Glomerular endothelial cell (primary cell): ENCODE results near the gene MRPL40. TPM values are rescaled to one million over a fixed set of nuclear protein-coding genes. Genes with fewer than 3 reads are reported as not detected.
"Not testable (repeated sequence)": the region's sequence is repeated elsewhere in the genome, so short reads cannot be mapped to it uniquely, and the experiment has no call there.

ENCODE experiments used
- DNase-seq: peaks from one replicate; pipeline ENCODE4 v3.0.0-alpha.2; 2011; ENCODE audit warnings: low read depth, low spot score; ENCODE audit errors: extremely low read depth
- total RNA-seq: library from RNA; depleted of rRNA; stranded (reverse); fragments of >200 nt; gene quantifications from 2 replicates; pipeline ENCODE4 v1.2.3, GENCODE V29; 2015

MRPL40 gene
- total RNA-seq, 1 donor from 2014 or later: 23.8 TPM

DNA sequence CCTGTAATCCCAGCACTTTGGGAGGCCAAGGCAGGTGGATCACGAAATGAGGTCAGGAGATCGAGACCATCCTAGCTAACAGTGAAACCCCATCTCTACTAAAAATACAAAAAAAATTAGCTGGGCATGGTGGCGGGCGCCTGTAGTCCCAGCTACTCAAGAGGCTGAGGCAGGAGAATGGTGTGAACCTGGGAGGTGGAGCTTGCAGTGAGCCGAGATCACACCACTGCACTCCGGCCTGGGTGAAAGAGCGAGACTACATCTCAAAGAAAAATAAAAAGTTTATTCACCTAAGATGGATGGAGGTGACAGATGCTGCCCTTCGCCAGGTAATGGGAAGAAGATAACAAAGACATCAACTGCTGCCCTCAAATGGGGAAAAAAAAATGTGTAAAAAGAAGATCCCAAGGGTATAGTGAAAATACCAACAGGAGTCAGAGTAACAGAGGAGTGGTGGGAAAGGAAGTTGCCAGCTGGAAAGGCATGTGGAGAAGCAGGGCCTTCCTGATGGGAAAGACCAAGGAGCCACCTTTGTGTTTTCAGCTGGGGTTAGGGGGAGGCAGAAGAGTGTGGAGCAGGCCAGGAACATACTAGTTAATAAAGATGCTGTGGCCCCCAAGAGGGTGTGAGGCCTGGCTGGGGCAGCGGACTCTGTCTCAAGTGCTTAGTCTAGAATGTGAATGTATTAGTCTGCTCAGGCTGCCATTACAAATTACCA lies 4.3 kb downstream of the MRPL40 start:
- DNase-seq: not testable (repeated sequence)

DNA sequence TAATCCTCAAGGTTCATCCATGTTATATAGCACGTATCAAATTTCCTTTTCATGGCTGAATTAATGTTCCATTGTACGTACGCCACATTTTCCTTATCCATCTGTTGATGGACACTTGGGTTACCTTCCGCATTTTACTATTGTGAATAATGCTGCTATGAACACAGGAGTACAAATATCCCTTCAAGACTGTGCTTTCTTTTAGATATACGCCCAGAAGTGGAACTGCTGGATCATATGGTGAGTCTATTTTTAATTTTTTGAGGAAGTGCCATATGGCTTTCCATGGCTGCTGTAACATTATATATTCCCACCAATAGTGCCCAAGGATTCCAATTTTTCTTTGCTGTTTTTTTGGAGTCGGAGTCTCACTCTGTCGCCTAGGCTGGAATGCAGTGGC lies 6.0 kb downstream of the MRPL40 start:
- no peak for DNase-seq

DNA sequence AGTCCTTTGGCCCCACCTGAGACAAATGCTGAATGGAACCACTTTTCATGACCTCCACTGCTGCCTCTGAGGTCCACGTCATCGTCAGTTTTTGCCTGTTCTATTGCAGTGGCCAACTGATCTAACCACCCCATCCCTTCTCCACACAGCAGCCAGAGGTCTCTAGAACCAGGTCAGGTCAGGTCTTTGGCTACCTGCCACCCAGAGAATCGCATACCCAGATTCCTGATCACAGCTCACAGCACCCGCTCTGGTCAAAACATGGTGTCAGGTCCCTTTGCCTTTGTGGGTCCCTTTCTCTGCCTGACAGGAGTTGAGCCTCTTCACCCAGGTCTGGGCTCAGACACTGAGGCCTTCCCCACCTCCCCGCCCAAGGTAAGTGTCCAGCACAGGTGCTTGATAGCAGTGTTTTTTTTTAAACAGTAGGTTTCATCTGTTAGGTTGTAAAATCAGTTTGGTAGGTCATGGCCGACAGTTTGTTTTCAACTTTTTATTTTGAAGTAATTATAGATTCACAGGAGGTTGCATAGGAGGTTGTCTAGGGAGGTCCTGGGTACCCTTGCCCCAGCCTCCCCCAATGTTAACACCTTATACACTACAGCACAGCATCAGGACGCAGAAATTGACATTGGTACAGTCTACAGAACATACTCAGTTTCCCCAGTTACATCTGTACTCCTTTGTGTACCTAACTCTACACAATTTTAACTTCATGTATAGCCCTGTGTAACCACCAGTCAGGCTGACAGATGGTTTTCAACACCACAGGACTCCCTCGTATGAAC lies 8.3 kb downstream of the MRPL40 start:
- no peak for DNase-seq

DNA sequence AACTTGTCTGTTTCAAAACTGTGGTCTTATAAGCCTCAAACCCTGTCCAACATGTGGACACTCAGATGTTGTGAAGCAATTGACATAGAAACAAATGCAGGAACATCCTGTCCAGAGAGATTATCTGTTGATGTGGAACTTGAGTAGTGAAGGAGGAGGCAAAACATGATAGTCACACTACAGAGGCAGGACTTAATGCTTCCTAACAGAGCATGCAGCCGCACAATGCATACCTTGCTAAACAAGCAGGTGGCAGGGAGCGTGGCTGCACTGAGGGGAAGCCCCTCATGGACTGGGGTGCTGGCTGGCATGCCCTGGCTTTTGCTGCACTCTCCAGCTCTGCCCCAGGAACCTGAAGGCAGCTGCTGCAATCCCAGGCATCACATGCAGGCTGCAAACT lies 9.8 kb downstream of the MRPL40 start:
- no peak for DNase-seq

DNA sequence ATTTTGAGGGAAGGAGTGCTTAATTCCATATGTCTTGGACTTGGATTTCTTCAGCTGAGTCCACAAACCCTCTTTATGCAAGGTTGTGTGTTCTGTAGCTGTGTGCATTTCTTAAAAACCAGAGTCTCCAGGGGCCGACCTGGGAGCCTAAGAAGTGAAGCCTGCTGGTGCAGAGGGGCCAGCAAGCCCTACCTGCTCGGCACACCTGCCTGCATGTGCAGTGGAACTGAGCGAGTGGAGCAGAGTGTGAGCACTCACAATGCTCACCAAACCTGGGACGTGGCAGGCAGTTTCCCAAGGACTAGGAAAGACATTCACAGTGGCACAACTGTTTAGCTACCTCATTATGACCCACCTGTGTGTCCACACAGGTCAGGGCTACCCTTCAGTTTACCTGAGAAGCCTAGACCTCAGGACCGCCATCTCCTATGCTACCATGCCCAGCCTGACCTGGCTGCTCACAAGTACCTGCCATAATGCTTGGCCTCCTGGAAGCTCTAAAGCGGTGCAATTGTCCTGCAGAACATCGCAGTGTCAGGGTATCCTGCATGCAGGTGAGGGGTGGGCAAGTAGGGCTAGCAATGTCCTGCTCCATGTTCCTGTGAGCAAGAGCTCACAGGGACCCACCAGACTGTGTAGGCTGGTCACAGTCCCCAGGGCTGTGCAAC lies 11.3 kb downstream of the MRPL40 start:
- no peak for DNase-seq

DNA sequence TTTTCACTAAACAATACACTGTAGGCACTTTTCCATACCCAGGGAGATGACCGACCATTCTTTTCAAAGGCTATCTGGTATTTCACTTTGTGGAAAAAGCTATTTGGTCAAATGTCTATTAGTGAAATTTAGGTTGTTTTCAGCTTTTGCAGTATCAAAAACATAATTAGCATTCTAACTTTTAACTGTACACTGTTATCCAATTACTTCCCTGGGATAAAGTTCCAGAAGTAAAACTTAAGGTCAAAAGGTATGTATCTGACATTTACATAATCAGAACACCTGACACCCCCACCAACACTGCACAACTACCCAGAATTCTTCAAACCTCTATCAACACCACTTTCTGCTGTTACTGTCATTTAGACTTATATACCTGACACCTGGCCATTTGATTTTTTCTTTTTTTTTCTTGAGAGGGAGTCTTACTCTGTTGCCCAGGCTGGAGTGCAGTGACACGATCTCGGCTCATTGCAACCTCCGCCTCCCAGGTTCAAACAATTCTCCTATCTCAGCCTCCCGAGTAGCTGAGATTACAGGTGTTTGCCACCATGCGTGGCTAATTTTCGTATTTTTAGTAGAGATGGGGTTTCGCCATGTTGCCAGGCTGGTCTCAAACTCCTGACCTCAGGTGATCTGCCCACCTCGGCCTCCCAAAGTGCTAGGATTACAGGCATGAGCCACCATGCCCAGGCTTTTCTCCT lies 13.1 kb downstream of the MRPL40 start:
- not testable (repeated sequence) for DNase-seq

DNA sequence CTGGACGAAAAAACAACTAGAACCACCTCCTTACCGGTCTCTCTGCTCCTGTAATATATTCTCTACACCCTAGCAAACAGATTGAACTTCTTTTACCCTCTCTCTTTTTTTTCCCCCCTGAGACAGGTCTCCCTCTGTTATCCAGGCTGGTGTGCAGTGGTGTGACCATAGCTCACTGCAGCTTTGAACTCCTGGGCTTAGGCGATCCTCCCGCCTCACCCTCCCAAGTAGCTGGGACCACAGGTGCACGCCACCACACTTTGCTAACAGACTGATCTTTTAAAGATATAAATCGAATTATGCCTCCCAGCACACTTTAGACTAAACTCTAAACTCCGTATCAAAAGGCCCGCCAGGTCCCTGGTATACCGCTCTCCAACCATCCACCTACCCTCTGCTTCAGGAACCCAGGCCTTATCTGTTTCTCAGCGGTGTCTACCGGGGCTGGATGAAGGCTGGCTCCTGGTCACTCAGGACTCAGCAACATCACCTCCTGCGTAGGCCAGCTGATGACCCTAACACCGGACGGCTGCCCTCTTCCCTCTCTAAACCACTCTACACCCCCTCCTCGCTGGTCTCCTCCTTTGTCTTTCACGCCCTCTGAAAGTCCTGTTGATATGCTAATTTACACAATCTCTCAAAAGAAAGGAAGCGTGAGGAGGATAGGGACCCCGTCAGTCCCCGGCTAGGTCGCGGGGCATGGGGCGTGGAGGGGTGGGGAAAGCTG lies 14.4 kb downstream of the MRPL40 start:
- DNase-seq: no peak

DNA sequence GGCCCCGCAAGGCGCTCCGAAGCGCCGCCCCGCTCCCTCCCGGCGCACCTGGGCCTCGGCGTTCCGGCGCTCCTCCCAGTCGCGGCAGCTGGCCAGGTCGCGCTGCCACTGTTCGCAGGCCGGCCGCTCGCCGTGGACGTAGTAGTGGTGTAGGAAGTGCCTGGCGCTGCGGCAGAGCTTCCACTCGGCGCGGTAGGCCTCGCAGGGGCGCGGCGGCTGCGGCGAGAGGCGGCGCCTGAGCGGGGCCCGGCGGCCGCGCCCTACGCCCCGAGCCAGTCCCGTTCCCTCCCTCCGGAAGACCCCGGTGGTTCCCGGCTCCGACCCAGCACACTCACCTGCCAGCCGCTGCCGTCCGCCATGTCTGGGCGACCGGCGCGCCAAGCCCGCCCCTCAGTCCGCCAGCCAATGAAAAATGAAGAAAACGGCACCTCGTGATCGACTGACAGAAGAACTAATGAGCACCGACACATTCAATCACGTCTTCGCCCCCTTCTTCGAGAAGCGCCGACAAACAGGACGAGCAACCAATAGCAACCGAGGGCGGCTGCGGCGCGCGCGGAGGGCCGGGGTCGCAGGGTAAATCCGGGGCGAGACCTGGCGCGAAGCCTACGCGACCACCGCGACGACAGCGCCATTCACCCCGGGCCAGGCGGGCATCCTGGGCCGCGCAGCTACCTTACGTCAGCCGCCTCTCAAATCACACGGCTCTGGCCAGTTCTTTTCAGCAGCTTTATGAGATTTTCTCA lies 15.2 kb downstream of the MRPL40 start, which contains the start of gene C22orf39:
Gene C22orf39 (minus strand): TSS at position 382 of the 746 bp plus-strand sequence. CDS start 23 bp downstream, at position 359.
- peak; percentile 54 for DNase-seq

DNA sequence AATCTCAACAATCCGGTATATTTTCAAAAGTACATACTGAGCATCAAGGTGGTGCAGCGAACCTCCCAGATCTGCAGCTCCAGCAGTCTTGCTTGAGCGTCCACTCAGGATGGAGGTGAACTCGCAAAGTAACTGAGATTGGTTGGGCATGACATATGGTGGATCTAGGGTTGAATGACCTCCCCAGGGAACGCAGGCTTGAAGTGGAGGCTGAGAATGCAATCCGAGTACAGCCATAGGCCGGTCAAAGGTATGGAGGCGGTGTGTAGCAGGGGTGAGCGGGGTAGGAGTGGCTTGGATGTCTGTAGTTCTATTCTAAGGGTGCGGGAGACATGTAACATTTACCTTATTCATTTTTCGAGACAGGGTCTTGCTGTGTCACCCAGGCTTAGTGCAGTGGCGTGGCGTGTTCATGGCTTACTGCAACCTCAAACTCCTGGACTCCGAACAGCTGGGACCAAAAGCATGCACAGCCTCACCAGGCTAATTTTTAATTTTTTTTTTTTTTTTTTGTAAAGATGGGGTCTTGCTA lies 15.8 kb downstream of the MRPL40 start:
- DNase-seq: no peak

DNA sequence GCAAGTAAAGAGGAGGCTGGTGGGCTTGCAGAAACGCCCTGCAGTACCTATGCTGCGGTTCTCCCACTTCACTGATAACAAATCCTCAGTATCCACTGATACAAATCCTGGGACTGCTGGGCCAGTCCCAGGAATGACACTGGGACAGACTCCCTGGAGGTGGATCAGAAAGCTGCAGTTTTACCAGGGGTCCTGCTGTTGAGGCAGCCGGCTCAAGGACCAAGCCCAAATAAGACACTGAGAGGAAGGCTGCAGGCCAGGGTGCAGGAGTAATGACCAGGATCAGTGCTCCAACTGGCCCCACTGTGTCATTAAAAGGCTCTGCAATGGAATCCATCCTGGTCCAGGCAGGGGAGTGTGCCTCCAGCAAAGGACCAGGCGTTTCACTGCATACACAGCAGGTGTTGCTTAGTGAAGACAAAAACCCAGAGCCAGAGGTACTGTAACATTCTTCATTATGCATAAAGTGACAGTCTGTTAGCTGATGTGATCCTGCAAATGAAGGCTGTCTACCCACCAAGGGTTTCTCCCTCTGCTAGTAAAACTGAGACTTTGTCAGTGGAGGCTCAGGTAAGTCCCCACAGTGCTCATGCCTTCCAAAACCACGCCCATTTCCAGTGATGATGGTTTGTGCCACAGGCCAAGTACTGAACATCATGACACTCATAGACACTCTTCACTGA lies 16.5 kb downstream of the MRPL40 start:
- no peak for DNase-seq

DNA sequence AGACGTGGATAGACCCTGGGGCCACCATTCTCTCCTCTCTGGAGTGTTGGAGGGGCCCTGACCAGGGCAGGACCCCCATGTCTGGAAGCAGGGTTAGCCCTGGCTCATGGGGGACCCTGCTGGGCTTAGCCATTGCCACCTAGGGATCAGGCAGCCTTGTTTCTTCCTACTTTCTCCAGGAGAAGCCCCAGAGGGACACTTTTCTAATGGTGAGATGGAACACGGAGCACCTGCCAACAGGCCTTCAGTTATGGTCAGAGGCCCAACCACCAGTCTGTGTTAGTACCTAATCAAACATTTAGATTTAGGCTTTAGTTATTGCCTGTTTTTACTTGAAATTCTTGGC lies 17.1 kb downstream of the MRPL40 start:
- no peak for DNase-seq

DNA sequence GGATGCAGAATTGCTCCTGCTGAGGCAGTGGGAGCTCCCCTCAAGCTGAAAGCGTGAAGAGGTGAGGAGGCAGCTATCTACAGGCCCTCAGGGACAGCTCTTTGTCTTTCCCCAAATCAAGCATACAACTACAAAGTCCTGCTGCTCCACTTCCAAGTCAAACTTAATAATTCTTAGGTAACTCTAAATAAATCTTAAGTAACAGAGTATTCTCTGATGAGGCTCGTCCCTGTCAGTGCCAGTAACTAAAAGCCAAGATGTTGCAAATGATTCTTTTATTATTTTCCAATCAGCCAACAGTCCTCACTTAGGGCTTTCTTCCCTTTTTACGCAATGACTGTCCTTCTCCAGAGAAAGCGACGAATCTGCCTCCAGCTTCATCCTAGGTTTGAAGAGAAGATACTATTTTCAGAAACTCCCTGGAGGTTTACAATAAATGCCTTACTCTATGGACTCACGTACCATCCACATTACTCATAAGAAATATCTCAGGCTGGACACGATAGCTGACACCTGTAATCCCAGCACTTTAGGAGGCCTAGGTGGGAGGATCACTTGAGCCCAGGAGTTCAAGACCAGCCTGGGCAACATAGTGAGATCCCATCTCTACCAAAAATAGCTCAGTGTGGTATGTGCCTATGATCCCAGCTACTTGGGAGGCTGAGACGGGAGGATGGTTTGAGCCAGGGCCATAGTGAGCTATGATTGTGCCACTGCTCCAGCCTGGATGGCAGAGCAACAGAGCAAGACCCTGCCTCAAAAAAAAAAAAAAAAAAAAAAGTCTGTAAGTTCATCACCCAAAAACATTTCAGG lies 18.2 kb downstream of the MRPL40 start:
- no peak for DNase-seq

DNA sequence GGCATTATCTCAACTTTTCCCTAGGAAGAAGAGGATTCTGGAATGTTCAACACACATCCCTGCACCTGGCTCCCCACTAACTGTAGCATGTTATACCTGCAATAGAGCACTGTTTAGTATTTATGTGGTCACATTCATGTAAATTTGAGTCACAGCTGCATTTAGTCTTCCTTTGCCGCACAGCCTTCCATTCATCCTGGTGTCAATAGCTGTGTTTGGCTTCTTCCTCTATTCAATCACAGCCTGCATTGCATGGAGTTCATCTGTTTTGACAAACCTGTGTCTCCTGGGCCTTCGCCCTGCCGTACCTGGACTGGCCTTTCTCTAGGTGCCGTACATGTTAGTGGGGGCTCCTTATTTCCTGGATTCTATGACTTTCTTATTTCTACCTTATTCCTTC lies 19.2 kb downstream of the MRPL40 start:
- no peak for DNase-seq

DNA sequence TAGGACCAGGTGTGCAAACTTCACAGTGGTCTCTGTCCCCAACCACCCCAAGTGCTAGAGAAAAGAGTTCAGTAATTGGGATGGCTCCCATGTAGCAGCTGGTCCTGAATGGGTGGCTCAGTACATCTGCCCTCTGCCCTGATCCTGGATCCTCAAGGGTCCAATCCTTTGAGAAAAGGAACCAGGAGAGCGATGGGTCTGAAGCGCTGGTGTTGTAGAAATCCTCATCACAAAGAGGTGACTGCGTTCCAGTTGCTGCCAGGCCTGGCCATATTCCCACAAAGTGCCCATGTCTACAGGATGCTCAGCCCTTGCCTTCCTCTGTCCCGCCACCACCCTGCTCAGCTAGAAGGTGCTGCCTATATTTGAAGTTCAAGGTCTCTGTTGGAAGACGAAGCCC lies 21.4 kb downstream of the MRPL40 start:
- no peak for DNase-seq

DNA sequence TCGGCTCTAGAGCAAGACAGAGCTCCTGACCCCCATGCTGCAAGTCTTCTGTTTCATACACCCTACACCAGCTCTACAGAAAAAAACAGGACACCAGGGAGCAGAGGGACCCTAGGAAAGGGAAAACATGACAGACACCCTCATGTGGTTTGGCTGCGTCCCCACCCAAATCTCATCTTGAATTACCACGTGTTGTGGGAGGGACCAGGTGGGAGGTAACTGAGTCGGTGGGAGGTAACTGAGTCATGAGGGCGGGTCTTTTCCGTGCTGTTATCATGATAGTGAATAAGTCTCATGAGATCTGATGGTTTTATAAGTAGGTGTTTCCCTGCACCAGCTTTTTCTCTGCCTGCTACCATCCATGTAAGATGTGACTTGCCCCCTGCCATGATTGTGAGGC lies 21.8 kb downstream of the MRPL40 start:
- DNase-seq: no peak

DNA sequence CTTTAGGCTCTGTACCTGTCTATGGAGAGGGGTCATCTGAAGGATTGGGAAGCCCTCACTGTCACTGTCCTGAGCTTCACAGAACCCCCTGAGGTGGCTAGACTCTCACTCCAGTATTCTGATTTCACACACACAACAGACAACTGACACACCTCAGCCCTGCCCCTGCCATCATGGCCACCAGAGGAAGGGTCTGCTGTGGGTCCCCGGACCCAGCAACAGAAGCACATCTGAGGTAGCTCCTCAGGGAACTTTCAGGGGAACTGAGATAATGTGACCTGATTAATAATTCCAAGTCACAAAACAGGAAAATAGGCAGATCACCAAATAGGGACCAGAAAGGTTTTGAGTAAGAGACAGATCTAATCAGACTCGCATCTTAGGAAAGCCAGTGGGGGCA lies 22.7 kb downstream of the MRPL40 start:
- DNase-seq: no peak

DNA sequence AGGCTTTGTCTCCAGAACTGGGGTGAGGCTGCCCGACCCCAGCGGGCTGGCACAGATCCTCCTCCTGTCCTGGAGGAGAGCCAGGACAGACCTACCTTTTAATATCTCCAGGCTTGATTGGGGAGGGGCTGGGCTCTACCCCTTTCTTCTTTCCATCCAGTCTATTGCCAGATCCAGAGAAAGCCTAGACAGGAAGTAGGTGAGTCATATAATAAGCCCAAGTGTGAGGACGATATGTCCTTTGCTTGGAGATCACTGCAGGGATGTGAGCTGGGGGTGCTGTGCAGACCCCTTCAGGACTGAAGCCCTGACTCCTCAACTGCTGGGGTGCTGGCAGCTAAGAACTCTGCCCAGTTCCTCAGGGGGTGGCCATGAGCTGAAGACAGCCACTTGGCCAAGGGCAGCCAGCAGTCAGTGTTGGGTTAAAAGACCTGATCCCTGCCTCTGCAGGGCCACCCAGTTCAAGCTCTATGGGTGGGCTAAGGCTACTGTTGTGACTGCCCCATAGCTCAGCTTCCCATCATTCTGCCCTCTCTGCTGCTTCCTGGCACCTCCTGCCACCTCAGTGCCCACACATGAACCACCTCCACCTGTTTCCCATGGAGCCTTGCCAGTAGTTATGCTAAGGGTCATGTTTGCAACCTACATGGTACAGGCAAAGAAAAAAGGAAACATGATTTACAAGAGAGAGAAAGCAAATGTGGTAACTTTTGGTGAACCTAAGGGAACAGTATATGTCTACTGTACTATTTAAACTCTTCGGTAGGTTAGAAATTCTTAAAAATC lies 23.4 kb downstream of the MRPL40 start:
- DNase-seq: no peak
